GM21390 (cell line): ENCODE measurements around the gene SLC6A19.
"Not testable (repeated sequence)": the region's sequence is repeated elsewhere in the genome, so short reads cannot be mapped to it uniquely, and the experiment has no call there.

Source experiments
- ATAC-seq: cut with Tn5 transposase; IDR thresholded peaks from one replicate; pipeline ENCODE4 v1.9.1; 2021; ENCODE audit not compliant: unreplicated experiment

The SLC6A19 gene

GRCh38 chr5:1220351-1220750 lies 19.0 kb downstream of the SLC6A19 start:
- no peak for ATAC-seq

GRCh38 chr5:1220831-1221230 lies 19.4 kb downstream of the SLC6A19 start:
- no peak for ATAC-seq

GRCh38 chr5:1221721-1222120 lies 20.3 kb downstream of the SLC6A19 start:
- ATAC-seq: no peak

GRCh38 chr5:1222147-1222546 lies 20.8 kb downstream of the SLC6A19 start:
- no peak for ATAC-seq

GRCh38 chr5:1222621-1223277 lies 21.4 kb downstream of the SLC6A19 start:
- ATAC-seq: no peak

GRCh38 chr5:1223278-1223670 lies 21.9 kb downstream of the SLC6A19 start:
- ATAC-seq: no peak

- ATAC-seq: no peak
Measured at GRCh38 chr5:1224631-1225030, 23.2 kb downstream of the SLC6A19 start.

GRCh38 chr5:1225081-1225480 lies 23.7 kb downstream of the SLC6A19 start, which contains the start of gene SLC6A18:
Gene SLC6A18 (plus strand): TSS chr5:1225381. CDS start chr5:1225478, 97 bp downstream.
- ATAC-seq: no peak

- ATAC-seq: no peak
Measured at GRCh38 chr5:1226231-1226630, 24.8 kb downstream of the SLC6A19 start.

- ATAC-seq: no peak
Measured at GRCh38 chr5:1226839-1227581, 25.6 kb downstream of the SLC6A19 start.

GRCh38 chr5:1227667-1228066 lies 26.3 kb downstream of the SLC6A19 start:
- no peak for ATAC-seq

GRCh38 chr5:1228120-1228519 lies 26.7 kb downstream of the SLC6A19 start:
- ATAC-seq: no peak

- ATAC-seq: not testable (repeated sequence)
Measured at GRCh38 chr5:1229023-1229422, 27.6 kb downstream of the SLC6A19 start.

- ATAC-seq: no peak
Measured at GRCh38 chr5:1229822-1230221, 28.4 kb downstream of the SLC6A19 start.

- no peak for ATAC-seq
Measured at GRCh38 chr5:1230551-1230950, 29.2 kb downstream of the SLC6A19 start.

- ATAC-seq: no peak
Measured at GRCh38 chr5:1231354-1231905, 30.0 kb downstream of the SLC6A19 start.

- no peak for ATAC-seq
Measured at GRCh38 chr5:1232780-1233179, 31.4 kb downstream of the SLC6A19 start.

- no peak for ATAC-seq
Measured at GRCh38 chr5:1235379-1235778, 34.0 kb downstream of the SLC6A19 start.

GRCh38 chr5:1235838-1236237 lies 34.4 kb downstream of the SLC6A19 start:
- no peak for ATAC-seq

- no peak for ATAC-seq
Measured at GRCh38 chr5:1239505-1240251, 38.3 kb downstream of the SLC6A19 start.

- ATAC-seq: no peak
Measured at GRCh38 chr5:1240496-1241260, 39.3 kb downstream of the SLC6A19 start.
